ENCODE measurements around the gene PIEZO2.

Gene PIEZO2

GRCh38 chr18:10739152-10739551, 410.2 kb downstream of the PIEZO2 start:
- DNase-seq (ENCODE audit: low spot score), result no peak

DNA sequence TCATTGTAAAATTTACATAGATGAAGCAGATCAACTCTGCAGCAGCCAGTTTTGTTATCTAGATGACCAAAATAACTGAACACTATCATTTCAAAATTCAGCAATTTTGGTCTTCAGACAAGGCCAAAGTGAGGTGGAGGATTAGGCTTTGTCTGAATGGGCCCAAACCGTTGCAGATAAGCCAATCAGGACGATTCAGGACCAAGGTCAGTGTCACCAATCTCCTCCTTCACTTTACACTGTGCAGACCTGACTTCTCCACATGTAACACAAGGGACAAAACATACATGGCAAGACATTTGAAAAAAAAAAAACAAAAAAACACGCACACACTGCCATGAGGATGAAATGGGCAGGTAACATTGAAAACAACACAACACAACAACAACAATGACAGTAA, 412.4 kb downstream of the PIEZO2 start:
- peak; percentile 54 for DNase-seq (ENCODE audit: low spot score)

GRCh38 chr18:10732990-10733389, 416.4 kb downstream of the PIEZO2 start:
- DNase-seq (ENCODE audit: low spot score), result peak; percentile 24

DNA sequence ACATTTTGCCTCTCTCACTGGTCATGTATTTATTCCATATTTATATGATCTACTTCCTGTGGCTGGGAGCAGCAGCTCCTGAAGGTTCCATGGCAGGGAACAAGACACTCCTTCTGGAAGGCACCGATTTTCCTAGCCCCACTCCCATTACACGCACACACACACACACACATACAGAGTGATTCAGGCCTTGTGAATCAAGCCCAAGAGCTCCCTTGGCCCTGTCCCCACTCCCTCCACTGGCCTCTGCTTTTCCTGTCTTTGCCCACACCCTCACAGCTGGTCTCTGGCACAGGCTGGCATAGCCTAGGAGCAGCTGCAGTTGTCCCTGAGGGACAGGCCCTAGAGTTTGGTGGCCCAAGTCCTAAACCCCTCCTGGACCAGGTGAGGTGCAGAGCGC, 421.9 kb downstream of the PIEZO2 start:
- DNase-seq (ENCODE audit: low spot score), result no peak

DNA sequence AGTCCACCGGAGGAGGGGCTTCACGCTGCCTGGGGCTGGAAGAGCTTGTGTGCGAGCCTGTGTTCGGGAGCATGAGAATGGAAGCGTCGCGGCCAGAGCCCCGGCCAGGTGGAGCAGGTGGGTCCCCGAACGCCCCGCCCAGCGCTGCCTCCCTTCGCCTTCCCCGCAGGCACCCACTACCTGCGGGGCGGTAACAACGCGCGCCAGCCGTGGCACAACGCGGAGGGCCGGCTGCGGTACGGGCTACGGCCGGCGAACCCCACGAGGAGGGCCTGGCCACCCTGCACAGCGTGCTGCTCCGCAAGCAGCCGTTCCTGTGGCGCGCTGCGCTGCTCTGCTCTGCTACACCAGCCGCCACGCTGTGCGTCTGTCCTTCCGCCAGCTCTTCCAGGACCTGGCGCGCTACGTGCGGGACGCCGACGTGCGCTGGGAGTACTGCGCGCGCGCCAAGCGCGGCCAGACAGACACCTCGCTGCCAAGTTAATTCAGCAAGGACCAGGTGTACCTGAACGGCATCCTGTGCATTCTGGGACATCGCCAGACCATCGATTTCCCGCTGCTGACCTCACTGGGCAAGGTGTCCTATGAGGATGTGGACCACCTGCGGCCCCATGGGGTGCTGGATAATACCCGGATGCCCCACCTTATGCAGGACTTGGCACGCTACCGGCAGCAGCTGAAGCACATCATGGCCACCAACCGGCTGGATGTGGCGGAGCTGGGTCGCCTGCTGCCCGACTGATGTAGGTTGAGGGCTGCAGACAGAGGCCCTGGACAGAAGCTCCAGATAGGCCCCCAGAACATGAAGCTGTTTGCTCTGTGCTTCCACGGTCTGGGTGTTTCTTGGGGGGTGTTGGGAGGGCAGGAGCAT, 422.9 kb downstream of the PIEZO2 start:
- no peak for DNase-seq (ENCODE audit: low spot score)

- DNase-seq (ENCODE audit: low spot score), result no peak
Measured at GRCh38 chr18:10724666-10725065, 424.7 kb downstream of the PIEZO2 start.

- DNase-seq (ENCODE audit: low spot score), result no peak
Measured at GRCh38 chr18:10723496-10723895, 425.9 kb downstream of the PIEZO2 start.

GRCh38 chr18:10718809-10719208, 430.6 kb downstream of the PIEZO2 start:
- no peak for DNase-seq (ENCODE audit: low spot score)

DNA sequence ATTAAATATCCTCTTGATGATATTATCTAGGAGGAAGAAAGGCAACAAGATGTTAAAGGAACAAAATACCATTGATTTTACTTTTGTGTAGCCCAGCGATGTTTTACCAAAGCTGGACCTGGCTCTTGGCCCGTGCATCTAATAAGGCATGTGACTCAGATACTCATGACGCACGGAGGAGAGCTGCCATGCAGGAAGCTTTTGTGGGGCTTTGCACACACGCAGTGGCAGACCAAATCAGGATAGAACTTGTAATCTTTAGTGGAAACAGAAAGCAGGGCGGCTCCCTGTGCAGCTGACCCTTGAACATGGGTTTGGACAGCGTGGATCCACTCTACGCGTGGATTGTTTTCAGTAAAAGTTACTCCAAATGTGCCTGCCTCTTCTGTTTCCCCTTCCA, 433.6 kb downstream of the PIEZO2 start:
- no peak for DNase-seq (ENCODE audit: low spot score)

- no peak for DNase-seq (ENCODE audit: low spot score)
Measured at GRCh38 chr18:10713409-10713808, 436.0 kb downstream of the PIEZO2 start.

DNA sequence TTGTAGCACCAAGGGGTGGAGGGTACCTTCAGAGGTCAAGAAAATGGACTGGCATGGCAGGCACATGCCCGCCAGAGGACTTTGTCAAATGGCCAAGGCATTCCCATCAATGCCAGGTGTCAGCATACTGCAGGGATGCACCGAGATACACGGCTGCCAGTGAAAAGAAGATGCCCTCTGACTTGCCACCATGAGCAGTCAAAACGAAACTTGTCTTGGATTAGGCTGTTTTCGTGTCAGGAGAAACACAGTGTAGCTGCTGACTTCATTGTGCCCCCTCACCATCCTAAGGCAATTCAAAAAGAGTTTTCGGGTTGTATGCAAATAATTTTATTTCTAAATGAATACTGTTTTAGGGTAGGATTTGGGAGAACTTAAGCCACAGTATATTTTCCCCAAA, 442.1 kb downstream of the PIEZO2 start:
- DNase-seq (ENCODE audit: low spot score), result no peak

DNA sequence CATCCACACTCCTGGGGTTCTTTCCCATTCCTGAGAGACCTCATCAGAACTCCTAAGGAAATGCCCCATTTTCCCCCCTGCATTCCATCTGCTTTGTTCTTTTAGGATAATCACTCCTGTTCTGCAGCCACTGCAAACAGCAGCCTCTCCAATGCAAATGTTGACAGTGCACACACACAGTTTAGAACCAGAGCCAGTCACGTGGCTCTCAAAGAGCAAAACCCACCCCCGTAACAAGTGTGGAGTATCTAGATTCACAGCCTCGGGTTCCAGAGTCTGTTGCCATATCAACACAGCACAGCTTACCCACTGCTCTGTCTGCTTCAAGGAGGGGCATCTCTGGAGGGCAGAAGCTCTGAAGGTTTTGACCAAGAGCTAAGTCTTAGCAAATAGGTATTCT, 443.6 kb downstream of the PIEZO2 start:
- DNase-seq (ENCODE audit: low spot score), result no peak

DNA sequence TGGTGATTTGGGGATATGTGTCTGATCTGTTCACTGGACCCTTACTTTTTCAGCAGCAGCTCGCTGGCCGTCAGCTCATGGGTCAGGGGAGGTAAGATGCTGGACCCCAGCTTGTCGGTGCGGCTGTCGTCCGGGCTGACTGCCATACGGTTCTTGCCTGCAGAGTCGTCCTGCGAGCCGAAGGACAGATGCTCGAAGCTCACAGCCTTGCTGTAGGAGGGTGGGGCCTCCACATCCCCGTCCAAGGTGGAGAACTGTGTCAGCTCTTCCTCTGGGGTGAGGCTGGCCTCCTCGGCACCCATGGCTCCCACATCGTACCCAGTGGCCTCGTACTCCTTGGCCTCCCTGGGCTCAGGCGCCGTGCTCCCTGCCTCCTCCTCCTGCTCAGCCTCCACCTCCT, 444.1 kb downstream of the PIEZO2 start:
- no peak for DNase-seq (ENCODE audit: low spot score)

DNA sequence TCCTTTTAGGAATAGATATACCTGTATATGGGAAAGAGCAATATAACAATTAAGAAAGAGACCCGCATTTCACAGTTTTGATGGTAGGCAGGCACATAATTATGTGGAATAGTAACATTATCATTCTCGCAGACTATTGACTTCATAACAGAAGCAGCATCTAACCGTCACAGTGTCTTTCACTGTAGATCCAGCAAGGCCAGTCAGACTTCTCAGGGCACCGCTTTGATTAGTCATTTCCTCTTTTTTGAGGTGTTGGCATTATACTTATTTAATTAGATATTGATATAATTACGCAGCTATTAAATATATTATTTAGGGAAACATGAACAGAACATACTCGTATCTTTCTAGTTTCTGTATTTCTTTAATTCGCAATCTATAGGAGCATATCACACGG, 447.2 kb downstream of the PIEZO2 start:
- DNase-seq (ENCODE audit: low spot score), result no peak

- no peak for DNase-seq (ENCODE audit: low spot score)
Measured at GRCh38 chr18:10690366-10690765, 459.0 kb downstream of the PIEZO2 start.

- no peak for DNase-seq (ENCODE audit: low spot score)
Measured at GRCh38 chr18:10690035-10690329, 459.4 kb downstream of the PIEZO2 start.

GRCh38 chr18:10689236-10690034, 459.9 kb downstream of the PIEZO2 start:
- no peak for DNase-seq (ENCODE audit: low spot score)

GRCh38 chr18:10688766-10689165, 460.6 kb downstream of the PIEZO2 start:
- no peak for DNase-seq (ENCODE audit: low spot score)

DNA sequence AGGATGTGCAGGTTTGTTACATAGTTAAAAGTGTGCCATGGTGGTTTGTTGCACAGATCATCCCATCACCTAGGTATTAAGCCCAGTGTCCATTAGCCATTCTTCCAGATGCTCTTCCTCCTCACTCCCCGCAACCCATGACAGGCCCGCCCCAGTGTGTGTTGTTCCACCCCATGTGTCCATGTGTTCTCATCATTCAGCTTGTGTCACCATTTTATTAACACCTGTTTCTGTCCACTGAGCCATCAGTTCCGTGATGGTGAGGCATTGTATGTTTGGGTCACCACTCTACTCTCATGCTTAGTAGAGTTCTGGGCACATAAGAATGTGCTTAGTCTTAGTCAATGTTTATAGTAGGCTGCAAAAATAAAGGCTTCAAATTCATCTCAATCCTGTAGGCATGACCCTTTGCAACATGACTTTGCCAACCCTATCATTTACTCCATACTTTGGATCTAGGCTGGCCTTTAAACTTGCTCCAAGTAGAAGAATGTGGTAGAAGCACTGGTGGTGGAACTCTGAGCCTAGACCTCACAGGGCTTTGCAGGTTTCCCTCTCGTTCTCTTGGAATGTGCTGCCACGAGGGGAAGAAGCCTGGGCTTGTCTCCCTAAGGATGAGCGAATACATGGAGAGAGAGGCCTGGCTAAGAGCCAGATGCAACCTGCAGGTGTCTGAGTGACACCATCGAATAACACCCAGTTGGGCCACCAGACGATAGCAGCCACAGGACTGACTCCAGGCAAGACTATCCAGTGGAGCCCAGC, 462.0 kb downstream of the PIEZO2 start:
- DNase-seq (ENCODE audit: low spot score), result no peak

GRCh38 chr18:10686308-10686707, 463.1 kb downstream of the PIEZO2 start:
- DNase-seq (ENCODE audit: low spot score), result no peak

DNA sequence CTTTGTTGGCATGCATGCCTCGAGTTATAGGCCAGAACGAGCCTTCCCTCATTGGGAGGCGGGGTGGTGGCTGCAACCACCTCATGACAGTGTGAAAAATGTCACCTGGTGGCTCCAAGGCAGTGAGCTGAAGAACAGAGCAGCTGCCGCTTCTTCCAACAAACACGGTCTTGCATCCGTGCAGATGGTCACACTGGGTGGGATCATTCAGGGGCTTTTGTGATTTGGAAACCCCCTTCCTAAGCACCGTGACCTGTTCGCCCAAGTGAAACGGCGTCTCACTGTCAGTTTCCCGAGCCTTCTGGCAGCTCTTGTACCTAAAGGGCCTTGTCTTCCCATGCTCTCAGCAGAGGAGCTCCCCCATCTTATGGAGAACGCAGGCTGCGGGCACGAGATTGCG, 463.9 kb downstream of the PIEZO2 start:
- no peak for DNase-seq (ENCODE audit: low spot score)

- DNase-seq (ENCODE audit: low spot score), result no peak
Measured at GRCh38 chr18:10682368-10682714, 467.0 kb downstream of the PIEZO2 start.

Measured in iPS-NIHi11 (cell line).